Measurements from ENCODE around the gene SLC17A9.

DNA sequence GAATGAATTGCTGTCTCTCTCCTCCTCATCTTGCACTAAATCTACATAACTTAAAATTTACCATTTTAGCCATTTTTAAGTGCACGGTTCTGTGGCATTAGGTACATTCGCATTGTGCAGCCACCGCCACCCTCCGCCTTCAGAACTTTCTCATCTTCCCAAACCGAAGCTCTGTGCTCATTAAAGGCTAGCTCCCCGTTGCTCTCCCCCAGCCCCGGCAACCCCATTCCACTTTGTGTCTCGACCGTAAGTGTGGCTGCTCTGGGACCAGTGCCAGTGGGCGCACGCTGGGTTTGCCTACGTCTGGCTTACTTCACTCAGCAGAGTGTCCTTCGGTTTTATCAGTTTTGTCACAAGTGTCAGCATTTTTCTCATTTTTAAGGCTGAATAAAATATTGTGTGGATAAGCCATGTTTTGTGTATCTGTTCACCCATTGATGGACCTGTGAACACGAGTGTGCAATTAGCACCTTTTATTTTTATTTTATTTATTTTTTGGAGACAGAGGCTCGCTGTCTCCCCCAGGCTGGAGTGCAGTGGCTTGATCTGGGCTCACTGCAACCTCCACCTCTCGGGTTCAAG lies 16.8 kb downstream of the SLC17A9 start:
- TF ChIP-seq GATA2 (IDR thresholded peaks at IDR 0.05; ENCODE audit: low read depth, low read length) = no peak
- no peak for TF ChIP-seq GATA3 (IDR thresholded peaks at IDR 0.05; ENCODE audit: low read depth, low read length)

Measured in SH-SY5Y (cell line).